IPS-18a (cell line): ENCODE data around the gene MEPE.

Experiments used
- H3K27ac ChIP-seq: one replicate; pipeline ENCODE4 v1.5.1; 2013; ENCODE audit warnings: low read length
- H3K27me3 ChIP-seq: one replicate; pipeline ENCODE4 v1.6.1; 2013; ENCODE audit warnings: mild to moderate bottlenecking, low read length; ENCODE audit not compliant: control insufficient read depth, insufficient read depth
- H3K36me3 ChIP-seq: one replicate; pipeline ENCODE4 v1.6.1; 2013; ENCODE audit warnings: low read depth, low read length; ENCODE audit not compliant: control insufficient read depth
- H3K4me1 ChIP-seq: one replicate; pipeline ENCODE4 v1.6.1; 2013; ENCODE audit warnings: low read depth, low read length; ENCODE audit not compliant: control insufficient read depth
- H3K4me3 ChIP-seq: one replicate; pipeline ENCODE4 v1.5.1; 2013; ENCODE audit warnings: low read length
- H3K9ac ChIP-seq: one replicate; pipeline ENCODE4 v1.6.1; 2013; ENCODE audit warnings: mild to moderate bottlenecking, low read length, moderate library complexity
- H3K9me3 ChIP-seq: one replicate; pipeline ENCODE4 v1.6.1; 2013; ENCODE audit warnings: low read depth, low read length; ENCODE audit not compliant: control insufficient read depth

The MEPE gene

DNA sequence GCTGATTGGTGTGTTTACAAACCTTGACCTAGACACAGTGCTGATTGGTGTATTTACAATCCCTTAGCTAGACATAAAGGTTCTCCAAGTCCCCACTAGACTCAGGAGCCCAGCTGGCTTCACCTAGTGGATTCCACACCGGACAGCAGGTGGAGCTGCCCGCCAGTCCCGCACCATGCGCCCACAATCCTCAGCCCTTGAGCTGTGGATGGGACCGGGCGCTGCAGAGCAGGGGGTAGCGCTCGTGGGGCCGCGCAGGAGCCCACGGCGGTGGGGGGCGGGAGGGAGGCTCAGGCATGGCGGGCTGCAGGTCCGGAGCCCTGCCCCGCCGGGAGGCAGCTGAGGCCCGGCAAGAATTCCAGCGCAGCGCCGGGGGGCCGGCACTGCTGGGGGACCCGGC lies 30.7 kb downstream of the MEPE start:
- Histone ChIP-seq H3K4me1 (peaks cover 22% of the 10 kb centered on the region), H3K9me3 (no peaks in the 10 kb centered on the region), H3K4me3 (no peak overlapping the region), H3K36me3 (no peaks in the 10 kb centered on the region), H3K27me3 (no peaks in the 10 kb centered on the region), H3K27ac (no peak overlapping the region), H3K9ac (no peak overlapping the region)

DNA sequence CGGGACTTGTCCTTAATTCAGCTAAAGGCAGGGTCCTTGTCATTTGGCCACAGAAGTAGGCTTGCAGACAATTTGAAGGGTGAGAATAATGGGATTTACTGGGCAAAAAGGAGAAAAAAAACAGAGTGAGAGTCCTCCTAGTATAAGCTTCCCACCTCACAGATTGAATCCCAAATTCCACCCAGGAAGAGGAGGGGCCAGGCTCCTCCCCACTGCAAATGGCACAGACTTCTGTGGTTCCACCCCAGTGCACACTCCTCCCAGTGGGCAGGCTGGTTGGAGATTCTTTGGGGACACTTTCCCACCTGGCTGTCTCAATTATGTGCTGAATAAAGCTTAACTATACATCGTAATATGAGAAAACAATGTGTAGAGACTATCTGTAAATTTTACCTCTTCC lies 31.6 kb downstream of the MEPE start:
- H3K9me3 ChIP-seq: no peaks in the 10 kb centered on the region
- H3K4me3 ChIP-seq: no peak overlapping the region
- H3K36me3 ChIP-seq: no peaks in the 10 kb centered on the region
- no peaks in the 10 kb centered on the region for H3K27me3 ChIP-seq
- no peak overlapping the region for H3K9ac ChIP-seq
- H3K27ac ChIP-seq: no peak overlapping the region
- peaks cover 25% of the 10 kb centered on the region for H3K4me1 ChIP-seq

DNA sequence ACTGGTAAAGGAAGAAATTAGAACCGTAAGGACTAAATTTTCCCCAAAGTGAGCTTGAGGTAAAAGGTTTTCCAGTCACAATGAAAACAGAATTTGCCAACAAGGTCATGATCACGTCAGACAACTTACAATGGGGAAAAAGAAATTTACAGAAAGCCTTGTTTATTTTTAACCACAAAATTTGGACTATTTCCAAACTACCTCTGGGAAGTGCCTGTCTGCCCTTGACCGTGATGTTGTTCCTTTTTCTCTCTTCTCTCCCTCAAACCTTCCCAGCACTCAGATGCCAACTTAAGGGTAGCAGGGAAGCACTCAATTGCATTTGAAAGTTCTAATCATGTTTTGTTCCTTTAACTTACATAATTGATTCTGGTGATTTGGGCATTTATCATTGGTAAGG lies 32.5 kb downstream of the MEPE start:
- Histone ChIP-seq H3K9me3 (no peaks in the 10 kb centered on the region), H3K27ac (no peak overlapping the region), H3K36me3 (no peaks in the 10 kb centered on the region), H3K27me3 (no peaks in the 10 kb centered on the region), H3K9ac (peak overlapping the region; percentile 55), H3K4me1 (peaks cover 25% of the 10 kb centered on the region), H3K4me3 (peak overlapping the region; percentile 32)

- peak overlapping the region; percentile 55 for H3K9ac ChIP-seq
- no peaks in the 10 kb centered on the region for H3K27me3 ChIP-seq
- peaks cover 25% of the 10 kb centered on the region for H3K4me1 ChIP-seq
- no peaks in the 10 kb centered on the region for H3K9me3 ChIP-seq
- H3K4me3 ChIP-seq: peak overlapping the region; percentile 32
- no peaks in the 10 kb centered on the region for H3K36me3 ChIP-seq
- H3K27ac ChIP-seq: peak overlapping the region; percentile 90
These were observed 33.3 kb downstream of the MEPE start for GRCh38 chr4:87865960-87866598.

DNA sequence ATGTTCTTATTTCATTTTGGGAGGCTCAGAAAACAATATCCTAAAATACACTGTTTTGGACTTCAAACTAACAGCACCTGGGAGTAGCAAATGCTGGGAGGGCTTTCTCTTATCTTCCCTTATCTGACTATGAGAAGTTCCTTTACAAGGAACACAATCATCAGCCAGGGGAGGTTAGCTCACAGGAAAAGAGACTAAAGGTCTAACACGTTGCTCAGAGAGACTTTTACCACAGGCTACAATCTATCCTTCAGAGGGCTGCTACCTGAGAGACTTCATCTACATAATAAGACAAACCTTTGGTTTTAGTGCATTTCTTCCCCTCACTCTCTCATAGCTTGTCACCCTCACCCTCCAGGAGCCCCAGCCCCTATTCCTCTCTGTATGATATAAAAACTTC lies 35.8 kb downstream of the MEPE start:
- Histone ChIP-seq H3K4me1 (peaks cover 25% of the 10 kb centered on the region), H3K9ac (no peak overlapping the region), H3K9me3 (no peaks in the 10 kb centered on the region), H3K27me3 (no peaks in the 10 kb centered on the region), H3K4me3 (no peak overlapping the region), H3K36me3 (no peaks in the 10 kb centered on the region), H3K27ac (no peak overlapping the region)

GRCh38 chr4:87872028-87872427 lies 39.3 kb downstream of the MEPE start:
- Histone ChIP-seq H3K9ac (no peak overlapping the region), H3K27me3 (no peaks in the 10 kb centered on the region), H3K36me3 (no peaks in the 10 kb centered on the region), H3K27ac (no peak overlapping the region), H3K4me3 (no peak overlapping the region), H3K9me3 (no peaks in the 10 kb centered on the region), H3K4me1 (peaks cover 3% of the 10 kb centered on the region)

- Histone ChIP-seq H3K27me3 (no peaks in the 10 kb centered on the region), H3K4me3 (no peak overlapping the region), H3K9me3 (no peaks in the 10 kb centered on the region), H3K4me1 (no peaks in the 10 kb centered on the region), H3K36me3 (no peaks in the 10 kb centered on the region), H3K27ac (no peak overlapping the region), H3K9ac (no peak overlapping the region)
These were observed 42.4 kb downstream of the MEPE start for GRCh38 chr4:87875191-87875590.

DNA sequence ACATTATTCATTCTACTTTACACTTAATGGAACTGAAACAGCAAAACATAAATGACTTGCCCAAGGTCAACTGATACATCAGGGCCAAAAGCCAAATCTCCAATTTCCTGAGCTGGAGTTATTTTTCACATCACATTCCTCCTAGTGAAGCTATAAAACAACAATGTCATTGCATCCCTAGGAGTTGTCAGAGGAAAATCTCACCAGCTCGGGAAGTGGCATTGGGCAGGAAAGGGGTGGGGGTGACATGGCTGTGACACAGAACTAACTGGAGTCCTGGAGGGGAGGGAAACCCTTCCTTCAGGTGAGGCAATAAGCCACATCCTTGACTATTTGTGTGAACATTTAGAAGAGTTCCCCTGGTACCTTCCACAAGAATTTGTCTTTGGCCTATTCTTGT lies 47.3 kb downstream of the MEPE start:
- H3K36me3 ChIP-seq: no peaks in the 10 kb centered on the region
- no peak overlapping the region for H3K4me3 ChIP-seq
- H3K27ac ChIP-seq: no peak overlapping the region
- no peaks in the 10 kb centered on the region for H3K27me3 ChIP-seq
- H3K4me1 ChIP-seq: no peaks in the 10 kb centered on the region
- H3K9ac ChIP-seq: no peak overlapping the region
- no peaks in the 10 kb centered on the region for H3K9me3 ChIP-seq

DNA sequence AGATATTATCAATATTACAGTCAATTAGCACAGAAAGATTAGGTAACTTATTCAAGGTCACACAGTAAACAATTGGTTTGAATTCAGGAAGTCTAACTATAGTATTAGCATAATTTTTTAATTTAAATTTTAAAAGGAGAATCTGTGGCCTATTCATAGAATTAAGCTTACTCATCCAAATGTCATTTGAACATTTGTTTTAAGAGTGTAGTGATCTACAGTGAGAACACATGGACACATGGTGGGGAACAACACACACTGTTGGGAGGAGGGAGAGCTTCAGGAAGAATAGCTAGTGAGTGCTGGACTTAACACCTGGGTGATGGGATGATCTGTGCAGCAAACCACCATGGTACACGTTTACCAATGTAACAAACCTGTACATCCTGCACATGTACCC lies 48.3 kb downstream of the MEPE start:
- Histone ChIP-seq H3K9ac (no peak overlapping the region), H3K27me3 (no peaks in the 10 kb centered on the region), H3K4me1 (no peaks in the 10 kb centered on the region), H3K36me3 (no peaks in the 10 kb centered on the region), H3K27ac (no peak overlapping the region), H3K4me3 (no peak overlapping the region), H3K9me3 (no peaks in the 10 kb centered on the region)

DNA sequence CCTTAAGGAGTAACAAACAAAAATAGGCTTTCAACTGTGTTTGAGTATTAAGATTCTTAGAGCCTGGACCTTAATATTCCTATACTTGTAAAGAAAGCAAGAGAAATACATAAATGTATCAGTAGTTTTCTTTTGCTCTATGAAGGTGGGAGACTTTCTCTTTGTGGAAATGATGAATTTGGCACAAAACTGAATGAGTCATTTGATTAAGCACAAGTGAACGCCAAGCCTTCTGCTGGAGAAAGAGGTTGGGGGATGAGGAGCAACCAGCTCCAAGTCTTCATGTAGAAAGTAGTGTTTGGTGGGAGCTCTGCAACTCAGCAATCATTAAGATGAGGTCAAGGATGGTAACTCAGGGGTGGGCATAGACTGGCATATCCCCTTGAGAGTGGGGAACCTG lies 49.6 kb downstream of the MEPE start:
- Histone ChIP-seq H3K27me3 (no peaks in the 10 kb centered on the region), H3K4me1 (no peaks in the 10 kb centered on the region), H3K4me3 (no peak overlapping the region), H3K36me3 (no peaks in the 10 kb centered on the region), H3K9ac (no peak overlapping the region), H3K9me3 (no peaks in the 10 kb centered on the region), H3K27ac (no peak overlapping the region)

- Histone ChIP-seq H3K27ac (no peak overlapping the region), H3K27me3 (no peaks in the 10 kb centered on the region), H3K9me3 (no peaks in the 10 kb centered on the region), H3K36me3 (no peaks in the 10 kb centered on the region), H3K4me3 (no peak overlapping the region), H3K4me1 (no peaks in the 10 kb centered on the region), H3K9ac (no peak overlapping the region)
These were observed 50.1 kb downstream of the MEPE start for GRCh38 chr4:87882861-87883260.

- no peaks in the 10 kb centered on the region for H3K27me3 ChIP-seq
- H3K36me3 ChIP-seq: no peaks in the 10 kb centered on the region
- no peak overlapping the region for H3K27ac ChIP-seq
- no peaks in the 10 kb centered on the region for H3K4me1 ChIP-seq
- H3K9me3 ChIP-seq: peaks cover 1% of the 10 kb centered on the region
- H3K9ac ChIP-seq: no peak overlapping the region
- no peak overlapping the region for H3K4me3 ChIP-seq
These were observed 52.3 kb downstream of the MEPE start for GRCh38 chr4:87884976-87885549.
